Activated T-cell treated with anti-CD3 and anti-CD28 coated beads, Interleukin-2, amount 50 U/mL, for 4 hours (primary cell): ENCODE results near the gene FAM3C. TPM values are rescaled to one million over a fixed set of nuclear protein-coding genes. Genes with fewer than 3 reads are reported as not detected.
"Not testable (repeated sequence)": the region's sequence is repeated elsewhere in the genome, so short reads cannot be mapped to it uniquely, and the experiment has no call there.

Experiments used
- ATAC-seq, 2 donors: fragments of 200-7000 bp; cut with Tn5 transposase; one replicate each; pipeline ENCODE4 v1.10.0; 2021
- DNase-seq: peaks from one replicate; pipeline ENCODE4 v3.0.0-alpha.2; 2020
- H3K27me3 Mint-ChIP-seq: one replicate; pipeline ENCODE4 v1.8.0; 2021; ENCODE audit warnings: low read depth, mixed read lengths
- H3K36me3 Mint-ChIP-seq: one replicate; pipeline ENCODE4 v1.8.0; 2022; ENCODE audit warnings: mixed read lengths; ENCODE audit not compliant: insufficient read depth
- H3K4me1 Mint-ChIP-seq: one replicate; pipeline ENCODE4 v1.8.0; 2021; ENCODE audit warnings: low read depth, mixed read lengths
- H3K4me3 Mint-ChIP-seq: one replicate; pipeline ENCODE4 v1.8.0; 2021; ENCODE audit warnings: mild to moderate bottlenecking, moderate library complexity, mixed read lengths
- H3K9me3 Mint-ChIP-seq: one replicate; pipeline ENCODE4 v1.8.0; 2021; ENCODE audit warnings: mixed read lengths
- total RNA-seq, 3 donors: library from RNA; stranded (reverse); gene quantifications; one replicate each; pipeline ENCODE4 v1.2.1, GENCODE V29; 2021

FAM3C gene
- total RNA-seq, 3 donors from 2014 or later = 32.9 to 33.5 (median 33.1) TPM

GRCh38 chr7:121428855-121429489 is 32.9 kb upstream of the FAM3C start:
- Mint-ChIP-seq H3K36me3 (no peaks in the 10 kb centered on the region), H3K27me3 (peaks cover 9% of the 10 kb centered on the region)
- no peak for DNase-seq

GRCh38 chr7:121421743-121422142 is 25.6 kb upstream of the FAM3C start:
- not testable (repeated sequence) for H3K36me3 Mint-ChIP-seq, DNase-seq, H3K4me3 Mint-ChIP-seq, ATAC-seq, H3K27me3 Mint-ChIP-seq, H3K9me3 Mint-ChIP-seq, H3K4me1 Mint-ChIP-seq

More at GRCh38 chr7:121428855-121429489, 32.9 kb upstream of the FAM3C start:
- no peak for ATAC-seq
- Mint-ChIP-seq H3K4me1 (no peaks in the 10 kb centered on the region), H3K4me3 (no peak overlapping the region), H3K9me3 (no peaks in the 10 kb centered on the region)

GRCh38 chr7:121420976-121421375 is 24.9 kb upstream of the FAM3C start:
- Mint-ChIP-seq H3K4me3 (no peak overlapping the region), H3K9me3 (no peaks in the 10 kb centered on the region), H3K4me1 (no peaks in the 10 kb centered on the region), H3K36me3 (no peaks in the 10 kb centered on the region), H3K27me3 (peaks cover 2% of the 10 kb centered on the region)
- no peak for DNase-seq
- ATAC-seq = no peak

GRCh38 chr7:121419201-121420148 is 23.4 kb upstream of the FAM3C start:
- Mint-ChIP-seq H3K4me3 (no peak overlapping the region), H3K4me1 (no peaks in the 10 kb centered on the region), H3K9me3 (no peaks in the 10 kb centered on the region), H3K36me3 (no peaks in the 10 kb centered on the region), H3K27me3 (no peaks in the 10 kb centered on the region)
- no peak for DNase-seq
- no peak for ATAC-seq

GRCh38 chr7:121416533-121416932 is 20.4 kb upstream of the FAM3C start:
- Mint-ChIP-seq H3K27me3 (peaks cover 4% of the 10 kb centered on the region), H3K9me3 (no peaks in the 10 kb centered on the region), H3K4me3 (no peak overlapping the region), H3K36me3 (no peaks in the 10 kb centered on the region), H3K4me1 (no peaks in the 10 kb centered on the region)
- ATAC-seq (no peak), DNase-seq (no peak)

- H3K4me1 Mint-ChIP-seq = peaks cover 3% of the 10 kb centered on the region
- H3K36me3 Mint-ChIP-seq = no peaks in the 10 kb centered on the region
- DNase-seq (no peak), ATAC-seq (no peak)
- H3K27me3 Mint-ChIP-seq = peaks cover 4% of the 10 kb centered on the region
- no peaks in the 10 kb centered on the region for H3K9me3 Mint-ChIP-seq
- no peak overlapping the region for H3K4me3 Mint-ChIP-seq
These were observed 18.3 kb upstream of the FAM3C start for GRCh38 chr7:121414436-121414835.

GRCh38 chr7:121411597-121411979 is 15.5 kb upstream of the FAM3C start:
- DNase-seq = no peak
- Mint-ChIP-seq H3K4me3 (no peak overlapping the region), H3K36me3 (no peaks in the 10 kb centered on the region), H3K4me1 (peaks cover 3% of the 10 kb centered on the region), H3K9me3 (no peaks in the 10 kb centered on the region), H3K27me3 (peaks cover 6% of the 10 kb centered on the region)
- ATAC-seq = no peak

GRCh38 chr7:121410829-121411596 is 14.9 kb upstream of the FAM3C start:
- Mint-ChIP-seq H3K4me1 (peaks cover 3% of the 10 kb centered on the region), H3K27me3 (peaks cover 6% of the 10 kb centered on the region), H3K9me3 (no peaks in the 10 kb centered on the region), H3K36me3 (no peaks in the 10 kb centered on the region), H3K4me3 (no peak overlapping the region)
- DNase-seq = no peak
- no peak for ATAC-seq

- ATAC-seq (no peak), DNase-seq (no peak)
- peaks cover 3% of the 10 kb centered on the region for H3K4me1 Mint-ChIP-seq
- peaks cover 8% of the 10 kb centered on the region for H3K27me3 Mint-ChIP-seq
- no peaks in the 10 kb centered on the region for H3K9me3 Mint-ChIP-seq
- no peaks in the 10 kb centered on the region for H3K36me3 Mint-ChIP-seq
- H3K4me3 Mint-ChIP-seq = no peak overlapping the region
These were observed 10.8 kb upstream of the FAM3C start for GRCh38 chr7:121406944-121407343.

GRCh38 chr7:121406461-121406860 is 10.4 kb upstream of the FAM3C start:
- no peak for ATAC-seq

GRCh38 chr7:121404348-121404747 is 8.2 kb upstream of the FAM3C start:
- Mint-ChIP-seq H3K4me3 (no peak overlapping the region), H3K4me1 (no peaks in the 10 kb centered on the region), H3K36me3 (no peaks in the 10 kb centered on the region), H3K27me3 (peaks cover 8% of the 10 kb centered on the region), H3K9me3 (no peaks in the 10 kb centered on the region)
- DNase-seq (no peak), ATAC-seq (no peak)

More at GRCh38 chr7:121406461-121406860, 10.4 kb upstream of the FAM3C start:
- no peak overlapping the region for H3K4me3 Mint-ChIP-seq
- H3K36me3 Mint-ChIP-seq = no peaks in the 10 kb centered on the region
- H3K4me1 Mint-ChIP-seq = peaks cover 3% of the 10 kb centered on the region
- DNase-seq = no peak
- H3K9me3 Mint-ChIP-seq = no peaks in the 10 kb centered on the region
- H3K27me3 Mint-ChIP-seq = peaks cover 8% of the 10 kb centered on the region

- no peak for ATAC-seq
- no peak for DNase-seq
- Mint-ChIP-seq H3K36me3 (no peaks in the 10 kb centered on the region), H3K27me3 (peaks cover 8% of the 10 kb centered on the region), H3K4me3 (no peak overlapping the region), H3K9me3 (no peaks in the 10 kb centered on the region), H3K4me1 (no peaks in the 10 kb centered on the region)
These were observed 6.6 kb upstream of the FAM3C start for GRCh38 chr7:121402701-121403100.

GRCh38 chr7:121401896-121402295 is 5.8 kb upstream of the FAM3C start:
- Mint-ChIP-seq H3K9me3 (no peaks in the 10 kb centered on the region), H3K27me3 (peaks cover 6% of the 10 kb centered on the region), H3K4me3 (no peak overlapping the region), H3K36me3 (no peaks in the 10 kb centered on the region), H3K4me1 (peaks cover 1% of the 10 kb centered on the region)
- ATAC-seq = no peak
- DNase-seq = no peak

- ATAC-seq = no peak
- peaks cover 14% of the 10 kb centered on the region for H3K4me1 Mint-ChIP-seq
These were observed 2.1 kb upstream of the FAM3C start for GRCh38 chr7:121398246-121398645.

More at GRCh38 chr7:121398246-121398645, 2.1 kb upstream of the FAM3C start:
- DNase-seq = no peak
- Mint-ChIP-seq H3K4me3 (no peak overlapping the region), H3K27me3 (no peaks in the 10 kb centered on the region), H3K9me3 (no peaks in the 10 kb centered on the region), H3K36me3 (no peaks in the 10 kb centered on the region)
